ENCODE data around the gene PGBD1. TPM values are rescaled to one million over a fixed set of nuclear protein-coding genes. Genes with fewer than 3 reads are reported as not detected.

Gene PGBD1
- total and polyA plus RNA-seq, 2 of the 13 experiments (the other 11 are each of a cell fraction or from before 2014, with no cell fraction given): 3.6 to 6.9 TPM

GRCh38 chr6:28323813-28324424 lies 42.5 kb downstream of the PGBD1 start (continued):
- TF ChIP-seq MYPOP (CRISPR knock-in tag; IDR thresholded peaks at IDR 0.05) (peak; percentile 55; the same call in 1 of the 2 replicates), CREB1 (IDR thresholded peaks at IDR 0.05) (no peak), CREB1 (CRISPR knock-in tag; IDR thresholded peaks at IDR 0.05) (peak; percentile 54; the same call in 1 of the 2 replicates), RCOR2 (CRISPR knock-in tag; IDR thresholded peaks at IDR 0.05) (0 out of 2 replicates have a peak, but pooled peaks have one; percentile 19), EP300 (IDR thresholded peaks at IDR 0.05; ENCODE audit: low read depth in 2 of 2, low read length in 2 of 2) (peak in 1 of 2 experiments; percentile 66; a peak in 2 of 4 replicates), EP300 (CRISPR knock-in tag; IDR thresholded peaks at IDR 0.05; ENCODE audit: borderline replicate concordance) (0 out of 2 replicates have a peak, but pooled peaks have one; percentile 27), GATAD2A (CRISPR knock-in tag; IDR thresholded peaks at IDR 0.05) (peak; percentile 90), ZMYM2 (CRISPR knock-in tag; IDR thresholded peaks at IDR 0.05) (no peak), ATF5 (CRISPR knock-in tag; IDR thresholded peaks at IDR 0.05; ENCODE audit: low read depth) (no peak), ZNF558 (CRISPR knock-in tag; IDR thresholded peaks at IDR 0.05; ENCODE audit: borderline replicate concordance) (no peak), ZNF569 (CRISPR knock-in tag; IDR thresholded peaks at IDR 0.05; ENCODE audit: borderline replicate concordance) (no peak), AGO1 (IDR thresholded peaks at IDR 0.05; ENCODE audit: low read depth, low read length, poor library complexity, severe bottlenecking) (no peak), LCORL (IDR thresholded peaks at IDR 0.05) (no peak), LCORL (CRISPR knock-in tag; IDR thresholded peaks at IDR 0.05) (peak; percentile 90), HDAC2 (CRISPR knock-in tag; IDR thresholded peaks at IDR 0.05) (peak; percentile 37; the same call in 1 of the 2 replicates), THAP11 (CRISPR knock-in tag; IDR thresholded peaks at IDR 0.05) (peak; percentile 56), ZNF614 (CRISPR knock-in tag; IDR thresholded peaks at IDR 0.05; ENCODE audit: borderline replicate concordance) (peak; percentile 63), RFX1 (IDR thresholded peaks at IDR 0.05) (no peak), DPF2 (CRISPR knock-in tag; IDR thresholded peaks at IDR 0.05; ENCODE audit: borderline replicate concordance, low read depth) (peak; percentile 86; the same call in 1 of the 2 replicates), CSRNP2 (CRISPR knock-in tag; conservative IDR thresholded peaks at IDR 0.05; ENCODE audit: low read depth) (no peak), ZNF687 (CRISPR knock-in tag; IDR thresholded peaks at IDR 0.05) (no peak), MXD1 (CRISPR knock-in tag; IDR thresholded peaks at IDR 0.05) (no peak), RBAK (CRISPR knock-in tag; IDR thresholded peaks at IDR 0.05) (peak; percentile 97), PHF20 (CRISPR knock-in tag; IDR thresholded peaks at IDR 0.05) (no peak)

All from HepG2 (cell line).